Measurements from ENCODE around the gene RIPOR3. TPM values are rescaled to one million over a fixed set of nuclear protein-coding genes. Genes with fewer than 3 reads are reported as not detected.
A peak's percentile ranks its signal among the peaks of the same experiment; 100 is the strongest.

The RIPOR3 gene
- total RNA-seq, 1 donor from 2014 or later: 3.4 TPM

- DNase-seq (ENCODE audit: low spot score): no peak
- intact Hi-C loops (cut with DNase I): no loop called here
These were observed 105.7 kb downstream of the RIPOR3 start for GRCh38 chr20:50585678-50586077.

GRCh38 chr20:50585214-50585613, 106.1 kb downstream of the RIPOR3 start:
- intact Hi-C loops (cut with DNase I): no loop called here

DNA sequence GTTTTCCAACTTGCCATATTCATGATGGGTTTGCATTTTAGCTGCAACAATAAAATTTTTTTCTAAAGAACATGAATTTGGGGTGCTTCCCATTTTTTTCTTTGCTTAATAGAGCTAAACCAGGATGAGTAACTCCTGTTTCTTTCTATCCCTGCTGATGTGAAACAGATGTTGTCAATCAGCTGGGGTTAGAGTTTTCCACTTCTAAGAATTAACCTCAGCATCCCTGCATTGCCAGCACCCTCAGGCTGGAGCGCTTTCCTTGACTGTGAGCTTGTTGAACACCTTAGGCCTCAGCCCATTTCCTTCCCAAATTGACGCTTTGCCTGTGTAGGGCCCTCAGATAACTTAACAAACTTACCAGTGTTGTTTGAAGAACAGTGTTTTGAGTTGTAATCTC, 106.7 kb downstream of the RIPOR3 start:
- DNase-seq (ENCODE audit: low spot score): no peak
- intact Hi-C loops (cut with DNase I): no loop called here

More at GRCh38 chr20:50585214-50585613, 106.1 kb downstream of the RIPOR3 start:
- no peak for DNase-seq (ENCODE audit: low spot score)

DNA sequence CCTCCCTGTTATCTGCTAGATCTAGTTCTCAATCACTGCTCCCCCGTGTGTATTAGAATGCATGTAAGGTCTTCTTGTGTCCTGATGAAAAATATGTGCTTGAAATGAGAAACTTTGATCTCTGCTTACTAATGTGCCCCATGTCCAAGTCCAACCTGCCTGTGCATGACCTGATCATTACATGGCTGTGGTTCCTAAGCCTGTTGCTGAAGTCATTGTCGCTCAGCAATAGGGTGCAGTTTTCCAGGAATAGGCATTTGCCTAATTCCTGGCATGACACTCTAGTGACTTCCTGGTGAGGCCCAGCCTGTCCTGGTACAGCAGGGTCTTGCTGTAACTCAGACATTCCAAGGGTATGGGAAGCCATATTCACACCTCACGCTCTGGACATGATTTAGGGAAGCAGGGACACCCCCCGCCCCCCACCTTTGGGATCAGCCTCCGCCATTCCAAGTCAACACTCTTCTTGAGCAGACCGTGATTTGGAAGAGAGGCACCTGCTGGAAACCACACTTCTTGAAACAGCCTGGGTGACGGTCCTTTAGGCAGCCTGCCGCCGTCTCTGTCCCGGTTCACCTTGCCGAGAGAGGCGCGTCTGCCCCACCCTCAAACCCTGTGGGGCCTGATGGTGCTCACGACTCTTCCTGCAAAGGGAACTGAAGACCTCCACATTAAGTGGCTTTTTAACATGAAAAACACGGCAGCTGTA, 107.7 kb downstream of the RIPOR3 start:
- DNase-seq (ENCODE audit: low spot score): no peak
- intact Hi-C loops (cut with DNase I): no loop called here

- intact Hi-C loops (cut with DNase I): no loop called here
- no peak for DNase-seq (ENCODE audit: low spot score)
These were observed 108.6 kb downstream of the RIPOR3 start for GRCh38 chr20:50582591-50583234.

DNA sequence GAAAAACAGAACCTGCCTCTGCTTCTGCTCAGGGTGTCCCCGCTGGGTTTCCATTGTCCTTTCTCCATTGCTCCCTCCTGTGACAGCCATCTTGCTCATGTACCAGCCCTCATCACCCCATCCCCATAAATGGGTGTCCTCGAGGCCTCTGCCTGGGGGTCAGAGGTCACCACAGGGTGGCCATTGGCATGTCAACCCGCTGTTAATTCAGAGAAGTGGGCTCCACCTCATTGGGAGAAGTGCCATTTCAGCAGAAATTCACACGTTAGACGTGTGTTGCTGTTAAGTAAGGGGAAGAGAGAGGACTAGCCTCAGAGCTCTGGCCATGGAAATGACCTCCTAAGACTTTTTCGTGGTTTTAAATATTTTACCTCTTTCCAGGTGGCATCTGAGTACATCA, 109.2 kb downstream of the RIPOR3 start:
- DNase-seq (ENCODE audit: low spot score): no peak
- intact Hi-C loops (cut with DNase I): no loop called here

DNA sequence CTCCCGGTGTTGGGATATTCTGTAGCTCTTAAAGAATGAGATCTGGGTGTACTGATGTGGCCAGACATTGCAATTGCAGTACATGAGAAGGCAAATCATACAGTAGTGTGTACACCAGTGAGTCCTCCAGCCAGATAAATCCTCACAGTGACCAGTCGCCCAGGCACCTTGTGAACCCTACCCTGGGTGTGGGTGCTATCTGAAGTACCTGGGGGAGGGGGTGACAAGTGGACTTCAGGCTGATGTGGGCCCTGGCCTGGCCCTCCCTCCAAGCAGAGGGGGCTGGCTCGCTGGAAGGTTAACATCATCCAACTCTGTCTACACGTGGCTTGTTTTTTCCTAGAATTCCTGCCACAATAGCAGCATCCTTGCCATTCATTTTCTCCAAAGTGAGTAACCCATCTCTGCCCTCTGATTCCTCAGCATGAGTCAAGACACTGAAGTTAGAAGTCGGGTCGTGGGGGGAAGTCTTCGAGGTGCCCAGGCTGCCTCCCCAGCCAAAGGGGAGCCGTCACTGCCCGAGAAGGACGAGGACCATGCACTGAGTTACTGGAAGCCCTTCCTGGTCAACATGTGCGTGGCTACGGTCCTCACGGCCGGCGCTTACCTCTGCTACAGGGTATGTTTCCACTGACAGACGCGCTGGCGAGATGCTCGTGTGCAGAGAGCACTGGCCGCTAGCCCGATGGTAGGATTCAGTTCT, 110.3 kb downstream of the RIPOR3 start:
- intact Hi-C loops (cut with DNase I): no loop called here
- DNase-seq (ENCODE audit: low spot score): no peak

DNA sequence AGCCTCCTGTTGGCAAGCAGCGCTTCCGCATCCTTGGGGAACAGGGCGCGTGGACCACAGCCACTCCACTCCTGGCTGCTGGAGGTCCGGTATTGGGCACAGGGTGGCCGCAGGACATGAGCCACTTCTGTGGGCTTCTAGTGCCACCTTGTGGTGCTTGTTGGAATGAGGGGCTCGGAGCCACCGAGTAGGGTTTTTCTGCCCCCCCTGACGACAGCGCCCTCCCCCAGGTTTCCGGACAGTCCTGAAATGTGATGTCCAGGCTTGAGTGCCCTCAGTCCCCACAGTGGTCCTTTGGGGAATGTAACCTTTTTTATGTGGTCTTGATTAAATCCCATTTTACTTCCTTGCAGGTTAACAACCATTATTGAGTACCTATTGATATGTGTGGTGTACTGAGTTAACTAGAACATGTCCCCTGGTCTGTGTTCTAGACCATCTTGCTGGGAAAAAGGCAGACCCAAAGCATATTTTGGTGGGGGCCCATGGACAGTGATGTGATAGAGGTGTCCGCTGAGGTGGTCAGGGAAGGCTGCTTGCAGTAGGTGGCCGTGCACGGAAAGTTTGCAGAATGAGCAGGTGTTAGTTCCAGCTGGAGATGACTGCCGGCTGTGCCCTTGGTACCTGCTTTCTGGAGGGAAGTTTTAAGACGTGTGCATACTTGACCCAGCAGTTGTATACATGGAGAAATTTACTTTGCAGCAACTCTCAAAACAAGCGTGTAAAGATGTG, 111.2 kb downstream of the RIPOR3 start:
- peak; percentile 77 for DNase-seq (ENCODE audit: low spot score)
- intact Hi-C loops (cut with DNase I): no loop called here

- peak; percentile 31 for DNase-seq (ENCODE audit: low spot score)
- intact Hi-C loops (cut with DNase I): loop anchor here (5.0 to 10.0 kb wide), 2 partner anchors 177 to 265 kb away; no protein-coding TSS in a partner anchor
These were observed 111.8 kb downstream of the RIPOR3 start for GRCh38 chr20:50579511-50579910.

- peak; percentile 2 for DNase-seq (ENCODE audit: low spot score)
- intact Hi-C loops (cut with DNase I): loop anchor here (5.0 to 10.0 kb wide), 2 partner anchors 176 to 264 kb away; no protein-coding TSS in a partner anchor
These were observed 112.6 kb downstream of the RIPOR3 start for GRCh38 chr20:50578778-50579165.

- no peak for DNase-seq (ENCODE audit: low spot score)
- intact Hi-C loops (cut with DNase I): loop anchor here (5.0 to 10.0 kb wide), 2 partner anchors 176 to 263 kb away; no protein-coding TSS in a partner anchor
These were observed 113.1 kb downstream of the RIPOR3 start for GRCh38 chr20:50578061-50578777.

DNA sequence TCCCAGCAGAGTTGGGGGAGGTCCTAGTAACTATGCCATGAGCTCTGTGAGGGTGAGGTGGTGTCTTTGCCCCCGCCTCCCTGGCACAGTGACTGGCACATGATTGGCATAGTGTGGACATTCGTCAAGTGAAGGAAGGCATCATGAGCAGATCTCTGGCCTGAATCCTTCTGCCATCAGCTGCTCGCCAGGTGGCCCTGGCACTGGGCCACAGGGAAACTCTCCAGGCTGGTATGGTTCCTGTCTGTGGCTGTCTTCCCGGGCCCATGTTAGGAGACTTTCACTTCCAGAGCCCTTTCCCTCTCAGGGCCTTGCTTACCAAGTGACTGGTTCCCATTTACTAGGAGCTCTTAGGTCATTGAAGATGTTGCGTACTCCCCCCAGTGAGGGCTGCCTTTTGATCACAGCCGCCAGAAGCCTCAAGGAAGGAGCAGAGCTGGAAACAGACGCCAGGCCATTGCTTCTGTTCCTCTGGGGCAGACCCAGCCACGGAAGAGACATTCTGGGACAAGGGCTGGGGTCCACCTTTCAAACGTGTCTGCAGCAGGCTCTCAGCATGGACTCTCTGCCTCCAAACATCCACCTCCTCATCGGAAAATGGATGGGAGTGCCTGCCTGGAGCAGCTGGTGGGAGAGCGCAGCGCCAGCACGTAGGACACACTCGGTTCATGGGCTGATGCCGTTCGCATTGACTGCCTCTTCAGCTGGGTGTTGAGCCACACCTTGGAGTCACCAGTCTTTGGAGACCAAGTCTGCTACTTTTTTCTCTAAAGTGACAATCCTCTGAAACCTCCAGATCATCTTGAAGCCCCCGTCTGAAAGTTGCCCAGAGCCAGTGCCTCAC, 113.9 kb downstream of the RIPOR3 start:
- no peak for DNase-seq (ENCODE audit: low spot score)
- intact Hi-C loops (cut with DNase I): loop anchor here (2.0 to 10.0 kb wide), 5 partner anchors 67 to 387 kb away; partner anchors contain the start of genes CEBPB and PTPN1

GRCh38 chr20:50575865-50576720, 115.2 kb downstream of the RIPOR3 start:
- DNase-seq (ENCODE audit: low spot score): no peak
- intact Hi-C loops (cut with DNase I): loop anchor here (1.0 to 10.0 kb wide), 6 partner anchors 65 to 385 kb away; partner anchors contain the start of genes CEBPB and PTPN1

DNA sequence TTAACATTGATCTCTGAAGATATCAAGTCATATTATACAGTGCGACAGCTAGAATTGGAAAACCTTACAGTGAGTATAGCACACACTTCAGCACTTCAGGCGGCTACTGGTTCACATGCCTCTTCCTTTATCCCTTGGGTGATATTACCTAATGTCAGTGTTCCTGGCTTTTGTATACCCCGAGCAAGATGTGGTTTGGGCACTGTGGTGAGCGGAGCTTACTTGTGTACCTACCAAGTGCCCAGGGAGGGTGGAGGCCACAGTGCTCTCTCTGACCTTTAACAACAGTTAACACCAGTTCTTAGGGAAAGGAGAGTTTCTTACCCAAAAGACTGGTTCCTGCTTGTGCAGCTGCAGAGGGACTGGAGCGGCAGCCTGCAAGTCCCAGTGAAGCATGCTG, 116.8 kb downstream of the RIPOR3 start:
- intact Hi-C loops (cut with DNase I): loop anchor here (10.0 kb wide), 1 partner anchor 260 kb away; no protein-coding TSS in a partner anchor
- no peak for DNase-seq (ENCODE audit: low spot score)

GRCh38 chr20:50574108-50574507, 117.2 kb downstream of the RIPOR3 start:
- DNase-seq (ENCODE audit: low spot score): no peak
- intact Hi-C loops (cut with DNase I): loop anchor here (10.0 kb wide), 1 partner anchor 259 kb away; no protein-coding TSS in a partner anchor

DNA sequence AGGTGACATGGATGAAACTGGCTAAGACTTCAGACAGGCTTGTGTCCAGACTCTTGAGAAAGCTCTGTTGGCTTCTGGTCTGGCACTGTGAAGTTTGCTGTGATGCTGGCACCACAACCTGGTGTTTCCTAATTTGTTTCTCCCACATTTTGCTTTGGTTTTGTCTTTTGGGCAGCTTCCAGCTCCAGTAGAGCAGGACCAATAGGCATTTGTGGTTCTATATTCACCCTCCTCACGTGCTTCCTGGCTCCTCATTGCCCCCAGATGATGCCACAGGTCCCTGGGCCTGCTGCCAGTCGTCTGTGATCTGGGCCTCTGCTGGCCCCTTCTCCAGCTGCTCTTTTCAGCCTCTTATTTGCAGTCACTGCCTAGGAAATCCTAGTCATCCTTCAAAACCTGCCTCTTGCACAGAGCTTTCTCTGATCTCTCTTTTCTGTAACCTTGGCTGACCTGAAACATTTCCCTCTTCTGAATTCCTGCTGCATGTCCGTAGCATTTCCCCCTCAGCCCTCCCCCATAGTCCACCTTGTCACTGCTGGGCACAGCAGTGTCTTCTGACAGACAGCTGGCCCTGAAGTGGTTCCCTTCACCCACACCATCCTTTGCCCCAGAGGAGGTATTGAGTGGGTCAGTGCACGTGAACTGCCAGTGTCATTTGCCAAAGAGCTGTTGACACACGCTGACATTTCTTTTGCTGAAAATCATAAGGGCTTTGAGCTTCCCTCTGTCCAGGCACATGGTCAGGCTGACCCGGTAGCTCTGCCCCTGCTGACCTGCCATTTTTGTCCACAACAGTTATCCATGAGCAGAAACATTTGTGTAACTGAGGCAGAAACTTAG, 118.2 kb downstream of the RIPOR3 start:
- DNase-seq (ENCODE audit: low spot score): no peak
- intact Hi-C loops (cut with DNase I): loop anchor here (10.0 kb wide), 1 partner anchor 258 kb away; no protein-coding TSS in a partner anchor

All from cardiac septum (tissue), 1 donor.